HFF-Myc (cell line): ENCODE measurements around the gene PSMC3IP.

Source experiments
- DNase-seq: peaks from one replicate; pipeline ENCODE4 v3.0.0-alpha.2; 2011; ENCODE audit warnings: low read depth; ENCODE audit errors: extremely low read depth
- H3K4me3 ChIP-seq: replicated peaks from 2 replicates; pipeline ENCODE4 v1.5.1; 2011; ENCODE audit warnings: low read depth, mild to moderate bottlenecking, control low read depth, low read length
- TF ChIP-seq, protein P1 (sequence below): IDR thresholded peaks from 2 replicates; pipeline ENCODE4 v1.5.1; 2012; ENCODE audit warnings: mild to moderate bottlenecking, low read depth, low read length, control low read depth; ENCODE audit errors: missing control alignments

PSMC3IP gene

GRCh38 chr17:42603318-42603717 is 25.8 kb upstream of the PSMC3IP start:
- DNase-seq: no peak
- no peak overlapping the region for H3K4me3 ChIP-seq
- TF ChIP-seq, protein P1, sequence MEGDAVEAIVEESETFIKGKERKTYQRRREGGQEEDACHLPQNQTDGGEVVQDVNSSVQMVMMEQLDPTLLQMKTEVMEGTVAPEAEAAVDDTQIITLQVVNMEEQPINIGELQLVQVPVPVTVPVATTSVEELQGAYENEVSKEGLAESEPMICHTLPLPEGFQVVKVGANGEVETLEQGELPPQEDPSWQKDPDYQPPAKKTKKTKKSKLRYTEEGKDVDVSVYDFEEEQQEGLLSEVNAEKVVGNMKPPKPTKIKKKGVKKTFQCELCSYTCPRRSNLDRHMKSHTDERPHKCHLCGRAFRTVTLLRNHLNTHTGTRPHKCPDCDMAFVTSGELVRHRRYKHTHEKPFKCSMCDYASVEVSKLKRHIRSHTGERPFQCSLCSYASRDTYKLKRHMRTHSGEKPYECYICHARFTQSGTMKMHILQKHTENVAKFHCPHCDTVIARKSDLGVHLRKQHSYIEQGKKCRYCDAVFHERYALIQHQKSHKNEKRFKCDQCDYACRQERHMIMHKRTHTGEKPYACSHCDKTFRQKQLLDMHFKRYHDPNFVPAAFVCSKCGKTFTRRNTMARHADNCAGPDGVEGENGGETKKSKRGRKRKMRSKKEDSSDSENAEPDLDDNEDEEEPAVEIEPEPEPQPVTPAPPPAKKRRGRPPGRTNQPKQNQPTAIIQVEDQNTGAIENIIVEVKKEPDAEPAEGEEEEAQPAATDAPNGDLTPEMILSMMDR: no peak

DNA sequence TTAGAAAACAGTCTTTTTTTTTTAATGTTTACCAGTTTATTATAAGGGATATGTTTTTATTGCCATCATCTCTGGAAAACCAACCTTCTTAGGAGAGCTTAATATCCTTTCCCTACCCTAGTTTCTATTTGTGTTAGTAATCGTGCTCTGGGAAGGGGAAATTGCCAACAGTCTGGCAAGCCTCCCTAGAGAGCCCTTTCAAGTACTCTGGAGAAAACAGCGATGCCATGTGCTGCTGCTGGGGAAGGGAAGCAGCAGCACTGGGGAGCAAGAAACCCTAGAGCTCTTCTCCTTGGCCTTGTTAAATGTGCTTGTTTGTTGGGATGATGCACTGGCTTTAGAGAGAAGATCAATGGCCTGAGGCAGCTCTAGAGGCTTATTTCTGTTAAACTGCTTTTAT is 21.4 kb upstream of the PSMC3IP start:
- TF ChIP-seq, protein P1: no peak
- no peak for DNase-seq
- H3K4me3 ChIP-seq: no peak overlapping the region

DNA sequence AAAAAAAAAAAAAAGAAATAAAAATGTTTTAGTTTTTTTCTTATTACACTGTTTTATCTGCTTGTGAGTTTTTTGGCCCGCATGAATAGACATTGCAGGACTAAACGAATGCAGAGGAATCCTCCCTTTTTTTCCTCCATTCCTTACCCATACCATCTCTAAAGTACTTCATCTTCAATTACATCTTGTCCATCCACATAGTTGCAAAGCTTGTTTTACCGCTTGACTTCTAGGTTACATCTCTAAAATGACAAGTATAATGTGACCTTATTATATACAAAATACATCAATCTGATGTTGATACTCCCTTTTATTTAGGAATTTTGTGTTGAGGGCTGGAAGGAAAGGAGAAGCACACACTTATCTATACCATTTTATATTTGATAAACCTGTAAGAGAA is 18.9 kb upstream of the PSMC3IP start:
- DNase-seq: no peak
- TF ChIP-seq, protein P1: no peak
- no peak overlapping the region for H3K4me3 ChIP-seq

DNA sequence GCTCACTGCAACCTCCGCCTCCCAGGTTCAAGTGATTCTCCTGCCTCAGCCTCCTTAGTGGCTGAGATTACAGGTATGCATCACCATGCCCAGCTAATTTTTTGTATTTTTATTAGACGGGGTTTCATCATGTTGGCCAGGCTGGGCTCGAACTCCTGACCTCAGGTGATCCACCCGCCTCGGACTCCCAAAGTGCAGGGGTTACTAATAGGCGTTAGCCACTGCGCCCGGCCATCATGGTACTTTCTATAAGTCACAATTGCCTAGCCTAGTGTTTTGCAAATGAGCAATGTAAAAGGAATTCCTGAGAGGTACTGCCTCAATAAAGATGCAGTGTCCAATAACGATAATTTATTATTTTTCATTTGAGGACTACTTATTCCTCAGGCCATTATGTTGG is 13.9 kb upstream of the PSMC3IP start:
- no peak overlapping the region for H3K4me3 ChIP-seq
- no peak for DNase-seq
- TF ChIP-seq, protein P1: no peak

- H3K4me3 ChIP-seq: no peak overlapping the region
- TF ChIP-seq, protein P1: no peak
- no peak for DNase-seq
Observed at GRCh38 chr17:42590886-42591285, 13.4 kb upstream of the PSMC3IP start.

- no peak for DNase-seq
- TF ChIP-seq, protein P1: no peak
- no peak overlapping the region for H3K4me3 ChIP-seq
Observed at GRCh38 chr17:42586514-42587230, 9.1 kb upstream of the PSMC3IP start.

DNA sequence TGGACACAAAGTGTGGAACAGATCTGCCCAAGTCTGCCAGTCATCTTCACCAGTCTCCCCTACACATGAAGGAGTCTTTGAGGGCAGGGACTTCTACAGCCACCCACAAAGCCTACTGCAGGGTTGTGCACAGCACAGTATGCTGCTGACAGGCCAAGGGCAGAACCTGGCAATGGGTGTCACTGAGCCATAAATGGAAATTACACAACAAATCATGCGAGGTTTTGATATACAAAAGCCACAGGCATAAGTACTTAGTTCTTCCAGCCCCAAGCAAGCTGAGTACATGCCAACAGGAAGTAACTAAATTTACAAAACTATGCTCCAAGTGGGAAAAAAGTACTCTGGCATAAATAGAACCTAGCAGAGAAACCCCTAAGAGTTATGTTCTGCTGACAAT is 7.8 kb upstream of the PSMC3IP start:
- H3K4me3 ChIP-seq: no peak overlapping the region
- no peak for DNase-seq
- TF ChIP-seq, protein P1: no peak
